SK-N-SH (cell line): ENCODE data around the gene NRP2. TPM values are rescaled to one million over a fixed set of nuclear protein-coding genes. Genes with fewer than 3 reads are reported as not detected.

Experiments
- CTCF ChIA-PET: fragments of 300-600, 350-600 bp; formaldehyde crosslinking; extraction: SDS; loops from one replicate; lab custom pipeline; 2021; lab: Yijun Ruan, JAX
- POLR2A ChIA-PET: fragments of 350-600 bp; sonication (Branson Sonifier 250); formaldehyde crosslinking; extraction: SDS; loops from one replicate; lab custom pipeline; 2020; ENCODE audit warnings: antibody characterized with exemption, inconsistent platforms; lab: Yijun Ruan, JAX
- DNase-seq: peaks from one replicate; pipeline ENCODE4 v3.0.0; 2012
- H2AFZ ChIP-seq: fragments of 200-600 bp; sonication (generic); 2 replicates; pipeline ENCODE4 v1.8.1; 2016; ENCODE audit warnings: antibody characterized with exemption, mild to moderate bottlenecking, low read depth
- H3F3A ChIP-seq: fragments of 200-600 bp; sonication (generic); replicated peaks from 2 replicates; pipeline ENCODE3; 2016; ENCODE audit warnings: antibody characterized with exemption, mild to moderate bottlenecking; ENCODE audit not compliant: insufficient read depth
- H3K27ac ChIP-seq, 2 experiments: fragments of 200-500 bp in 1 of 2; fragments of 200-600 bp in 1 of 2; sonication (Bioruptor generic) in 1 of 2; sonication (generic), shearing (Covaris generic) in 1 of 2; 2 replicates each; pipeline versions ENCODE4 v1.5.1 to v1.6.1; 2014 to 2016; ENCODE audit warnings: low read depth in 2 of 2, inconsistent platforms in 1 of 2, low read length in 1 of 2, mild to moderate bottlenecking in 1 of 2, mixed read lengths in 1 of 2
- H3K27me3 ChIP-seq: fragments of 200-600 bp; sonication (generic), shearing (Covaris generic); 2 replicates; pipeline ENCODE4 v1.6.1; 2016; ENCODE audit warnings: mixed run types; ENCODE audit not compliant: insufficient read depth
- H3K36me3 ChIP-seq, 2 experiments: fragments of 200-500 bp in 1 of 2; fragments of 200-600 bp in 1 of 2; sonication (Bioruptor generic) in 1 of 2; sonication (generic) in 1 of 2; replicated peaks in 1 of 2; 2 replicates each; pipeline versions ENCODE3 to v1.5.1; 2014 to 2016; ENCODE audit warnings: low read length in 1 of 2, mild to moderate bottlenecking in 1 of 2; ENCODE audit not compliant: insufficient read depth in 2 of 2, control insufficient read depth in 1 of 2
- H3K4me1 ChIP-seq, 2 experiments: fragments of 200-500 bp in 1 of 2; fragments of 200-600 bp in 1 of 2; sonication (Bioruptor generic) in 1 of 2; sonication (generic), shearing (Covaris generic) in 1 of 2; 2 replicates each; pipeline versions ENCODE4 v1.5.1 to v1.6.1; 2014 to 2016; ENCODE audit warnings: low read depth in 1 of 2, low read length in 1 of 2, mixed run types in 1 of 2; ENCODE audit not compliant: insufficient read depth in 2 of 2, control insufficient read depth in 1 of 2
- H3K4me2 ChIP-seq: fragments of 200-600 bp; sonication (generic), shearing (Covaris generic); 2 replicates; pipeline ENCODE4 v1.6.1; 2017; ENCODE audit warnings: mixed run types
- H3K4me3 ChIP-seq, 2 experiments: fragments of 200-500 bp in 1 of 2; fragments of 200-600 bp in 1 of 2; sonication (Bioruptor generic) in 1 of 2; sonication (generic), shearing (Covaris generic) in 1 of 2; 2 replicates each; pipeline versions ENCODE4 v1.5.1 to v1.8.1; 2014 to 2016; ENCODE audit warnings: low read depth in 2 of 2, inconsistent platforms in 1 of 2, low read length in 1 of 2, mild to moderate bottlenecking in 1 of 2, mixed read lengths in 1 of 2, moderate library complexity in 1 of 2
- H3K79me2 ChIP-seq: fragments of 200-600 bp; sonication (generic); 2 replicates; pipeline ENCODE4 v1.8.1; 2017; ENCODE audit warnings: mild to moderate bottlenecking; ENCODE audit not compliant: insufficient read depth
- H3K9ac ChIP-seq: fragments of 200-600 bp; sonication (generic); 2 replicates; pipeline ENCODE4 v1.6.1; 2017; ENCODE audit warnings: mixed run types
- H3K9me2 ChIP-seq: fragments of 200-600 bp; sonication (generic); 2 replicates; pipeline ENCODE4 v1.6.1; 2017; ENCODE audit warnings: mixed run types
- H3K9me3 ChIP-seq: fragments of 200-600 bp; sonication (generic); 2 replicates; pipeline ENCODE4 v1.6.1; 2017; ENCODE audit warnings: mixed run types, mild to moderate bottlenecking, moderate library complexity
- H4K20me1 ChIP-seq: fragments of 200-600 bp; sonication (generic); 2 replicates; pipeline ENCODE4 v1.6.1; 2017; ENCODE audit warnings: mild to moderate bottlenecking, mixed run types; ENCODE audit not compliant: insufficient read depth
- CHD2 ChIP-seq: fragments of 150-350 bp; IDR thresholded peaks from 2 replicates; pipeline ENCODE4 v1.6.1; 2018; ENCODE audit warnings: low read length; ENCODE audit not compliant: partially characterized antibody
- FOXM1 ChIP-seq: IDR thresholded peaks from 2 replicates; pipeline ENCODE4 v1.4.0; 2012; ENCODE audit warnings: low read depth, mild to moderate bottlenecking
- GABPA ChIP-seq: IDR thresholded peaks from 2 replicates; pipeline ENCODE4 v1.4.0; 2012; ENCODE audit warnings: low read depth, mild to moderate bottlenecking
- IRF3 ChIP-seq: fragments of 150-350 bp; IDR thresholded peaks from 2 replicates; pipeline ENCODE4 v1.6.1; 2016; ENCODE audit warnings: mild to moderate bottlenecking, low read depth, low read length
- MXI1 ChIP-seq: IDR thresholded peaks from 2 replicates; pipeline ENCODE4 v1.6.1; 2012; ENCODE audit warnings: mild to moderate bottlenecking, low read depth, low read length, improper control_type of control experiment
- NFIC ChIP-seq: IDR thresholded peaks from 2 replicates; pipeline ENCODE4 v1.4.0; 2012; ENCODE audit warnings: borderline replicate concordance
- NRF1 ChIP-seq: IDR thresholded peaks from 2 replicates; pipeline ENCODE4 v1.6.1; 2012; ENCODE audit warnings: low read depth, mild to moderate bottlenecking, low read length
- REST ChIP-seq: IDR thresholded peaks from 2 replicates; pipeline ENCODE4 v1.6.1; 2012; ENCODE audit warnings: mild to moderate bottlenecking, low read depth, low read length, moderate library complexity
- RFX5 ChIP-seq: IDR thresholded peaks from 2 replicates; pipeline ENCODE4 v1.6.1; 2012; ENCODE audit warnings: mild to moderate bottlenecking, improper control_type of control experiment, low read length
- RXRA ChIP-seq: IDR thresholded peaks from 2 replicates; pipeline ENCODE4 v1.4.0; 2012; ENCODE audit warnings: low read depth, mild to moderate bottlenecking, borderline replicate concordance
- SMC3 ChIP-seq: IDR thresholded peaks from 2 replicates; pipeline ENCODE4 v1.6.1; 2012; ENCODE audit warnings: low read depth, low read length, improper control_type of control experiment
- USF2 ChIP-seq: fragments of 150-350 bp; IDR thresholded peaks from 2 replicates; pipeline ENCODE4 v1.6.1; 2017; ENCODE audit warnings: antibody characterized with exemption, low read length, low read depth, borderline replicate concordance
- WGBS: methylation state at CpG from one replicate; pipeline ENCODE4 v1.1.6; 2017; ENCODE audit warnings: low lambda C conversion rate; 5-methylcytosine and 5-hydroxymethylcytosine counted together
- polyA plus RNA-seq, 3 experiments: library from polyadenylated mRNA; depleted of rRNA; stranded (reverse); fragments of >200 nt; gene quantifications; 2 replicates each; pipeline ENCODE4 v1.2.3, GENCODE V29; 2012
- TF ChIP-seq, protein P1 (sequence below): IDR thresholded peaks from 2 replicates; pipeline ENCODE4; 2012
- TF ChIP-seq, protein P2 (sequence below): IDR thresholded peaks from 2 replicates; pipeline ENCODE4 v1.4.0; 2012; ENCODE audit warnings: low read depth, borderline replicate concordance

The NRP2 gene
- polyA plus RNA-seq, 1 of the 3 experiments (the other 2 are of a cell fraction), result 68.8 TPM

DNA sequence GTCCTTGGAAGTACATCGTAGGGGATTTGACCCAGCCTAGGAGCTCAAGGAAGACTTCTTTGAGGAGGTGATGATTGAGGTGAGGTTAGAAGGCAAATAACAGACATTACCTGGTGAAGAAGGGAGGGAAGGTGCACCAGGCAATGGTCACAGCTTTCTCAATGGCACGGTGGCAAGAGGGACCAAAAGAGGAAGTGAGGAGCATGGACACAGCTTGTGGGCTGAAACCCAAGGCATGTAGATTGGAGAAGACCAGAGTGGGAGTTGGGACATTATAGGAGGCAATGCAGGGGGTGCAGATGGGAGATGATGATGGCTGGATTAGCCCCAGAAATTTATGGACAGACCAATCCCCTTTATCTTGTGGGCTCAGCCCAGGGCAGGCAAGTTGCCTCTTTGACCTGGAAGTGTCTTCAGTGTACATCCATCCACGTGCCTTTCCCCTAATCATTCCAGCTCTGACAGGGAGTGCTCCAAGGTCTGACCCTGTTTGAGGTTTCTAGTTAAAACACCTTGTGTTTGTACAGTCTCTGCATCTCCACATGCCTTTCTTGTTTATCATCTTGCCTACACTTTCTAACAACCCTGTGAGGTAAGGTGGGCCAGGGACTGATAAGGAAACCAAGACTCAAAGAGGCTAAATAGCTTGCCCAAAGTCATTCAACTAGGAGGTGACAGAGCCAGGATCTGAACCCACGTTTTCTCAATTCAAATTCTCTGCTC, 59.1 kb downstream of the NRP2 start:
- 88% methylated on average over 4 of the region's 4 CpGs for WGBS

GRCh38 chr2:205743137-205743536, 60.8 kb downstream of the NRP2 start:
- no peaks in the 10 kb centered on the region for H4K20me1 ChIP-seq
- no peak overlapping the region for H3K4me2 ChIP-seq
- no peak overlapping the region for H2AFZ ChIP-seq
- H3K27me3 ChIP-seq, result no peaks in the 10 kb centered on the region
- H3F3A ChIP-seq, result no peaks in the 10 kb centered on the region
- peaks cover 47 to 69% of the 10 kb centered on the region in 2 experiments for H3K36me3 ChIP-seq
- H3K9ac ChIP-seq, result no peak overlapping the region
- H3K27ac ChIP-seq, result no peak overlapping the region
- ChIA-PET CTCF (interaction anchor here (1.8 kb wide), 1 partner anchor 22 kb away, joined by 7 read pairs; no protein-coding TSS in a partner anchor), POLR2A (no interaction called here)
- WGBS, result 96% methylated on average over 6 of the region's 11 CpGs
- peaks cover 0 to 43% of the 10 kb centered on the region in 2 experiments; a peak in 1 of 4 replicates for H3K4me1 ChIP-seq
- no peak for DNase-seq
- no peaks in the 10 kb centered on the region for H3K9me3 ChIP-seq
- H3K9me2 ChIP-seq, result no peaks in the 10 kb centered on the region
- H3K4me3 ChIP-seq, result no peak overlapping the region
- H3K79me2 ChIP-seq, result no peaks in the 10 kb centered on the region
- TF ChIP-seq, protein P1, sequence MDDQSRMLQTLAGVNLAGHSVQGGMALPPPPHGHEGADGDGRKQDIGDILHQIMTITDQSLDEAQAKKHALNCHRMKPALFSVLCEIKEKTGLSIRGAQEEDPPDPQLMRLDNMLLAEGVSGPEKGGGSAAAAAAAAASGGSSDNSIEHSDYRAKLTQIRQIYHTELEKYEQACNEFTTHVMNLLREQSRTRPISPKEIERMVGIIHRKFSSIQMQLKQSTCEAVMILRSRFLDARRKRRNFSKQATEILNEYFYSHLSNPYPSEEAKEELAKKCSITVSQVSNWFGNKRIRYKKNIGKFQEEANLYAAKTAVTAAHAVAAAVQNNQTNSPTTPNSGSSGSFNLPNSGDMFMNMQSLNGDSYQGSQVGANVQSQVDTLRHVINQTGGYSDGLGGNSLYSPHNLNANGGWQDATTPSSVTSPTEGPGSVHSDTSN, result no peak
- TF ChIP-seq MXI1 (no peak), NRF1 (no peak), GABPA (no peak), USF2 (no peak), CHD2 (no peak), RXRA (no peak), FOXM1 (no peak), RFX5 (no peak), IRF3 (no peak), SMC3 (no peak)
- TF ChIP-seq, protein P2, sequence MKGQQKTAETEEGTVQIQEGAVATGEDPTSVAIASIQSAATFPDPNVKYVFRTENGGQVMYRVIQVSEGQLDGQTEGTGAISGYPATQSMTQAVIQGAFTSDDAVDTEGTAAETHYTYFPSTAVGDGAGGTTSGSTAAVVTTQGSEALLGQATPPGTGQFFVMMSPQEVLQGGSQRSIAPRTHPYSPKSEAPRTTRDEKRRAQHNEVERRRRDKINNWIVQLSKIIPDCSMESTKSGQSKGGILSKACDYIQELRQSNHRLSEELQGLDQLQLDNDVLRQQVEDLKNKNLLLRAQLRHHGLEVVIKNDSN, result no peak

More for the DNA sequence above, 59.1 kb downstream of the NRP2 start:
- ChIA-PET POLR2A (no interaction called here), CTCF (interaction anchor here (1.1 to 1.8 kb wide), 2 partner anchors 10 to 20 kb away, joined by 4 to 7 read pairs; no protein-coding TSS in a partner anchor)
- Histone ChIP-seq H3K36me3 (peaks cover 57 to 76% of the 10 kb centered on the region in 2 experiments), H4K20me1 (no peaks in the 10 kb centered on the region), H3K9ac (no peak overlapping the region), H3K27ac (no peak overlapping the region), H3K4me2 (no peak overlapping the region), H2AFZ (no peak overlapping the region), H3K9me3 (no peaks in the 10 kb centered on the region), H3K9me2 (no peaks in the 10 kb centered on the region), H3K27me3 (no peaks in the 10 kb centered on the region), H3K79me2 (no peaks in the 10 kb centered on the region), H3F3A (no peaks in the 10 kb centered on the region), H3K4me3 (no peak overlapping the region), H3K4me1 (peaks cover 0 to 26% of the 10 kb centered on the region in 2 experiments; a peak in 1 of 4 replicates)
- DNase-seq, result no peak
- no peak for TF ChIP-seq SMC3
- no peak for TF ChIP-seq FOXM1
- TF ChIP-seq CHD2, result no peak
- TF ChIP-seq REST, result no peak
- no peak for TF ChIP-seq NFIC
